Heart left ventricle (tissue), 16 donors: Measurements from ENCODE around the gene RNF224. TPM values are rescaled to one million over a fixed set of nuclear protein-coding genes. Genes with fewer than 3 reads are reported as not detected.

Source experiments
- ATAC-seq, 4 donors: fragments of 200-7000 bp; cut with Tn5 transposase; one replicate each; pipeline ENCODE4 v1.9.1; 2020 to 2022; ENCODE audit warnings: moderate library complexity in 4 of 4, mild to moderate bottlenecking in 3 of 4, moderate number of reproducible peaks in 1 of 4
- DNase-seq, 5 donors: peaks; one replicate each; pipeline ENCODE4 v3.0.0-alpha.2; 2020
- H3K27ac ChIP-seq, 12 donors: fragments of 200-600 bp; sonication (generic) in 4 of 12; one replicate each; pipeline versions ENCODE4 v1.5.0 to v1.8.0; 2016 to 2022; ENCODE audit warnings: mild to moderate bottlenecking in 2 of 12
- H3K27me3 ChIP-seq, 9 donors: fragments of 200-600 bp; sonication (generic) in 2 of 9; one replicate each; pipeline versions ENCODE4 v1.5.1 to v1.8.0; 2016 to 2022; ENCODE audit warnings: mild to moderate bottlenecking in 3 of 9
- H3K36me3 ChIP-seq, 9 donors: fragments of 200-600 bp; sonication (generic) in 2 of 9; one replicate each; pipeline versions ENCODE4 v1.5.0 to v1.8.0; 2018 to 2022; ENCODE audit warnings: mild to moderate bottlenecking in 2 of 9
- H3K4me1 ChIP-seq, 12 donors: fragments of 200-600 bp; sonication (generic) in 4 of 12; one replicate each; pipeline versions ENCODE4 v1.5.0 to v1.8.0; 2016 to 2022; ENCODE audit warnings: mild to moderate bottlenecking in 3 of 12
- H3K4me3 ChIP-seq, 12 donors: fragments of 200-600 bp; sonication (generic) in 4 of 12; one replicate each; pipeline versions ENCODE4 v1.5.0 to v1.8.0; 2017 to 2022; ENCODE audit warnings: mild to moderate bottlenecking in 9 of 12, moderate library complexity in 4 of 12
- H3K9me3 ChIP-seq, 12 donors: fragments of 200-600 bp; sonication (generic) in 4 of 12; one replicate each; pipeline versions ENCODE4 v1.5.0 to v1.8.0; 2016 to 2022; ENCODE audit warnings: mild to moderate bottlenecking in 1 of 12
- CTCF ChIP-seq, 12 donors: fragments of 200-600 bp; sonication (generic) in 4 of 12; IDR thresholded peaks; one replicate each; pipeline versions ENCODE4 v1.5.0 to v1.8.0; 2018 to 2022; ENCODE audit warnings: antibody characterized with exemption in 12 of 12, mild to moderate bottlenecking in 5 of 12
- POLR2A ChIP-seq, 2 donors: fragments of 450-650 bp; IDR thresholded peaks; one replicate each; pipeline ENCODE4 v1.6.1; 2017; ENCODE audit warnings: antibody characterized with exemption in 2 of 2, mild to moderate bottlenecking in 2 of 2, moderate library complexity in 2 of 2
- WGBS, 4 donors: extraction: QIAGEN DNeasy Blood & Tissue Kit in 2 of 4; methylation state at CpG; one replicate each; pipeline versions ENCODE4 v1.1.5 to v1.1.7; 2013 to 2018; 5-methylcytosine and 5-hydroxymethylcytosine counted together
- intact Hi-C, 10 donors: fragments of 100-400 bp; cut with DNase I; formaldehyde crosslinking; loops; one replicate each; pipeline versions ENCODE4 v1.11.1 to v1.14.2; 2022
- polyA plus RNA-seq, 2 donors: library from polyadenylated mRNA; stranded (reverse); fragments of 200-250 nt; gene quantifications; one replicate each; pipeline ENCODE4 v1.2.3, GENCODE V29; 2013
- total RNA-seq, 9 donors: library from RNA; depleted of rRNA in 2 of 9; stranded (reverse); fragments of >200 nt in 2 of 9; fragmentation: NEBNext Ultra II Directional in 3 of 9; extraction: Animal tissue kit (Norgen Biotek cat#: 25700) in 3 of 9; gene quantifications; one replicate each; pipeline versions ENCODE4 v1.1.0 to v1.2.4, GENCODE V29; 2016 to 2023
- donor health status: ischemic (EF 13 %, LVEDD 7.1; RV severe dilation, severe dysfunction).
- donor health status: healthy with polysubstance abuse.
- donor health status: DM: no; HTN: yes; CAD: no.
- donor health status: DM: no; HTN: no; CAD: no.
- donor health status: ischemic (EF 25% LVEDD 6.9; RV normal size, moderate dysfunction).
- donor health status: ischemic (EF 25% LVEDD 5.7; RV mildly dilated, moderate dysfunction).
- donor health status: healthy.
- donor health status: DM: yes; HTN: yes; CAD: no.
- donor health status: ischemic (EF 35%, LVEDD 5.7; RV mildly dilated, moderate dysfunction).
- donor health status: nonischemic (EF 11% LVEDD 7.7; RV severe dilation, severe dysfunction).
- donor health status: DM: yes; HTN: yes; CAD: no.
- donor health status: PGD.
- donor health status: ischemic (EF 29% LVEDD 5.4; RV normal size, mild dysfunction).
- donor health status: nonischemic (EF 23%, LVEDD 6.1; RV moderate dilation, normal function).

The RNF224 gene
- total and polyA plus RNA-seq, 11 donors: not detected

- ATAC-seq: no peak
- Histone ChIP-seq H3K27ac (no peak overlapping the region), H3K27me3 (no peaks in the 10 kb centered on the region), H3K4me1 (peaks cover 0 to 40% (median 30%) of the 10 kb centered on the region in 12 donors), H3K4me3 (no peak overlapping the region), H3K36me3 (peaks cover 0 to 24% (median 18%) of the 10 kb centered on the region in 9 donors), H3K9me3 (no peaks in the 10 kb centered on the region)
- DNase-seq: no peak
- 92 to 94% (median 93%) methylated on average over 18 to 25 of the region's 25 CpGs for WGBS, 4 donors
- TF ChIP-seq CTCF (IDR thresholded peaks at IDR 0.05) (no peak), POLR2A (IDR thresholded peaks at IDR 0.05) (no peak)
- intact Hi-C loops: no loop called here
Observed at GRCh38 chr9:137245450-137246421, 18.4 kb downstream of the RNF224 start.

GRCh38 chr9:137247135-137247915 lies 20.0 kb downstream of the RNF224 start:
- Histone ChIP-seq H3K27ac (no peak overlapping the region), H3K4me3 (no peak overlapping the region), H3K36me3 (peaks cover 0 to 17% (median 15%) of the 10 kb centered on the region in 9 donors), H3K4me1 (peaks cover 0 to 37% (median 27%) of the 10 kb centered on the region in 12 donors), H3K9me3 (no peaks in the 10 kb centered on the region), H3K27me3 (no peaks in the 10 kb centered on the region)
- intact Hi-C loops: no loop called here
- TF ChIP-seq POLR2A (IDR thresholded peaks at IDR 0.05): no peak
- TF ChIP-seq CTCF (IDR thresholded peaks at IDR 0.05): no peak
- ATAC-seq (peak in 1 of 4 donors; percentile 2), DNase-seq (no peak)
- WGBS, 4 donors: 73 to 83% (median 81%) methylated on average over 19 to 20 of the region's 20 CpGs

- ATAC-seq (no peak), DNase-seq (no peak)
- Histone ChIP-seq H3K9me3 (no peaks in the 10 kb centered on the region), H3K36me3 (peaks cover 0 to 12% (median 10%) of the 10 kb centered on the region in 9 donors), H3K27ac (no peak overlapping the region), H3K4me1 (peaks cover 0 to 32% (median 22%) of the 10 kb centered on the region in 12 donors), H3K4me3 (no peak overlapping the region), H3K27me3 (no peaks in the 10 kb centered on the region)
- 89 to 91% (median 90%) methylated on average over 4 to 6 of the region's 6 CpGs for WGBS, 4 donors
- intact Hi-C loops: no loop called here
- no peak for TF ChIP-seq POLR2A (IDR thresholded peaks at IDR 0.05)
- TF ChIP-seq CTCF (IDR thresholded peaks at IDR 0.05): no peak
Observed at GRCh38 chr9:137247916-137248175, 20.5 kb downstream of the RNF224 start.
